H9 (cell line): ENCODE measurements around the gene TSPAN32. TPM values are rescaled to one million over a fixed set of nuclear protein-coding genes. Genes with fewer than 3 reads are reported as not detected.

Experiments used
- DNase-seq: peaks from one replicate; pipeline ENCODE4 v3.0.0-alpha.2; 2017
- H2AFZ ChIP-seq: one replicate; pipeline ENCODE4 v1.6.1; 2013; ENCODE audit warnings: mild to moderate bottlenecking, low read length, control low read depth, moderate library complexity
- H2AK5ac ChIP-seq: 2 replicates; pipeline ENCODE4 v1.6.1; 2013; ENCODE audit warnings: low read length, control low read depth, mixed read lengths; ENCODE audit not compliant: insufficient read length
- H2BK120ac ChIP-seq: one replicate; pipeline ENCODE4 v1.6.1; 2013; ENCODE audit warnings: low read depth, mild to moderate bottlenecking, low read length, control low read depth, inconsistent platforms; ENCODE audit not compliant: poor library complexity, severe bottlenecking
- H2BK12ac ChIP-seq: 2 replicates; pipeline ENCODE4 v1.6.1; 2013; ENCODE audit warnings: low read length, control low read depth, mixed read lengths, low read depth; ENCODE audit not compliant: insufficient read length
- H2BK15ac ChIP-seq: 2 replicates; pipeline ENCODE4 v1.6.1; 2013; ENCODE audit warnings: low read depth, low read length, control low read depth
- H2BK20ac ChIP-seq: one replicate; pipeline ENCODE4 v1.6.1; 2013; ENCODE audit warnings: low read depth, mild to moderate bottlenecking, low read length, control low read depth, inconsistent platforms; ENCODE audit not compliant: poor library complexity, severe bottlenecking
- H2BK5ac ChIP-seq: 2 replicates; pipeline ENCODE4 v1.6.1; 2013; ENCODE audit warnings: low read length, control low read depth, mixed read lengths; ENCODE audit not compliant: insufficient read length
- H3K14ac ChIP-seq: 2 replicates; pipeline ENCODE4 v1.6.1; 2013; ENCODE audit warnings: low read length, control low read depth; ENCODE audit not compliant: insufficient read depth
- H3K18ac ChIP-seq: 2 replicates; pipeline ENCODE4 v1.6.1; 2013; ENCODE audit warnings: low read depth, mild to moderate bottlenecking, mixed read lengths, low read length, control low read depth; ENCODE audit not compliant: insufficient read length
- H3K23ac ChIP-seq: 2 replicates; pipeline ENCODE4 v1.6.1; 2013; ENCODE audit warnings: low read length, control low read depth, mixed read lengths, low read depth; ENCODE audit not compliant: insufficient read length
- H3K23me2 ChIP-seq: 2 replicates; pipeline ENCODE4 v1.6.1; 2013; ENCODE audit warnings: low read depth, mild to moderate bottlenecking, mixed read lengths, low read length, control low read depth; ENCODE audit not compliant: insufficient read length, poor library complexity, severe bottlenecking
- H3K27ac ChIP-seq: 2 replicates; pipeline ENCODE4 v1.5.1; 2013; ENCODE audit warnings: low read length, control low read depth, mixed read lengths, low read depth; ENCODE audit not compliant: insufficient read length
- H3K27me3 ChIP-seq: 2 replicates; pipeline ENCODE4 v1.6.1; 2013; ENCODE audit warnings: low read length, control low read depth, inconsistent platforms; ENCODE audit not compliant: insufficient read depth
- H3K4ac ChIP-seq: 2 replicates; pipeline ENCODE4 v1.6.1; 2013; ENCODE audit warnings: low read depth, mild to moderate bottlenecking, control low read depth, inconsistent platforms, low read length, moderate library complexity
- H3K4me1 ChIP-seq: 2 replicates; pipeline ENCODE4 v1.6.1; 2013; ENCODE audit warnings: low read length, control low read depth, inconsistent platforms; ENCODE audit not compliant: insufficient read depth
- H3K4me2 ChIP-seq: 2 replicates; pipeline ENCODE4 v1.6.1; 2013; ENCODE audit warnings: low read length, control low read depth, mixed read lengths; ENCODE audit not compliant: insufficient read length, insufficient read depth
- H3K56ac ChIP-seq: 2 replicates; pipeline ENCODE4 v1.6.1; 2013; ENCODE audit warnings: low read depth, mild to moderate bottlenecking, mixed read lengths, low read length, control low read depth; ENCODE audit not compliant: insufficient read length
- H3K79me1 ChIP-seq: 2 replicates; pipeline ENCODE4 v1.6.1; 2013; ENCODE audit warnings: low read depth, mild to moderate bottlenecking, moderate library complexity, low read length, control low read depth, inconsistent platforms; ENCODE audit not compliant: insufficient read depth, poor library complexity, severe bottlenecking
- H3K79me2 ChIP-seq: 2 replicates; pipeline ENCODE4 v1.6.1; 2013; ENCODE audit warnings: low read length, control low read depth, inconsistent platforms; ENCODE audit not compliant: insufficient read depth
- H3K9ac ChIP-seq: 2 replicates; pipeline ENCODE4 v1.6.1; 2013; ENCODE audit warnings: low read length, control low read depth, mixed read lengths; ENCODE audit not compliant: insufficient read length; ENCODE audit errors: extremely low read depth
- H3K9me3 ChIP-seq: one replicate; pipeline ENCODE4 v1.6.1; 2013; ENCODE audit warnings: low read depth, low read length, inconsistent platforms; ENCODE audit not compliant: control insufficient read depth
- H3T11ph ChIP-seq: one replicate; pipeline ENCODE4 v1.6.1; 2013; ENCODE audit warnings: mild to moderate bottlenecking, low read length, control low read depth, inconsistent platforms
- H4K20me1 ChIP-seq: one replicate; pipeline ENCODE4 v1.6.1; 2013; ENCODE audit not compliant: control insufficient read depth, insufficient read length, insufficient read depth
- H4K5ac ChIP-seq: 2 replicates; pipeline ENCODE4 v1.6.1; 2013; ENCODE audit warnings: low read depth, mild to moderate bottlenecking, mixed read lengths, low read length, control low read depth; ENCODE audit not compliant: insufficient read length
- H4K8ac ChIP-seq: replicated peaks from 2 replicates; pipeline ENCODE4 v1.6.1; 2013; ENCODE audit warnings: low read length, control low read depth, mixed read lengths, low read depth; ENCODE audit not compliant: insufficient read length
- H4K91ac ChIP-seq: 2 replicates; pipeline ENCODE4 v1.6.1; 2013; ENCODE audit warnings: low read depth, mild to moderate bottlenecking, moderate library complexity, mixed read lengths, low read length, control low read depth; ENCODE audit not compliant: insufficient read length
- H3K27ac Mint-ChIP-seq, 3 experiments: 2 replicates in 2 of 3; 3 replicates in 1 of 3; pipeline ENCODE4 v1.8.0; 2020 to 2021; ENCODE audit warnings: mixed read lengths in 3 of 3, mild to moderate bottlenecking in 1 of 3, moderate library complexity in 1 of 3
- H3K27me3 Mint-ChIP-seq: 2 replicates; pipeline ENCODE4 v1.8.0; 2021; ENCODE audit warnings: low read depth, mild to moderate bottlenecking, moderate library complexity, mixed read lengths
- H3K36me3 Mint-ChIP-seq, 3 experiments: 2 replicates in 2 of 3; 3 replicates in 1 of 3; pipeline ENCODE4 v1.8.0; 2020 to 2021; ENCODE audit warnings: low read depth in 3 of 3, mixed read lengths in 3 of 3; ENCODE audit not compliant: insufficient read depth in 1 of 3
- H3K4me1 Mint-ChIP-seq, 2 experiments: 2 replicates each; pipeline ENCODE4 v1.8.0; 2020; ENCODE audit warnings: mixed read lengths in 2 of 2
- H3K4me3 Mint-ChIP-seq, 2 experiments: 2 replicates in 1 of 2; 3 replicates in 1 of 2; pipeline ENCODE4 v1.8.0; 2020 to 2021; ENCODE audit warnings: mild to moderate bottlenecking in 2 of 2, mixed read lengths in 2 of 2, moderate library complexity in 1 of 2
- H3K9me3 Mint-ChIP-seq, 2 experiments: 2 replicates in 1 of 2; 3 replicates in 1 of 2; pipeline ENCODE4 v1.8.0; 2020; ENCODE audit warnings: mild to moderate bottlenecking in 2 of 2, mixed read lengths in 2 of 2, moderate library complexity in 1 of 2
- CTCF ChIP-seq: fragments of 200-600 bp; sonication (generic); conservative IDR thresholded peaks from 3 replicates; pipeline ENCODE4 v1.8.0; 2021; ENCODE audit warnings: antibody characterized with exemption, mild to moderate bottlenecking
- WGBS: extraction: QIAGEN DNeasy Blood & Tissue Kit; methylation state at CpG from one replicate; pipeline ENCODE4 v1.1.7; 2013; ENCODE audit warnings: missing lambda C conversion rate, low lambda C conversion rate, mixed read lengths; ENCODE audit not compliant: insufficient read length; ENCODE audit errors: extremely low coverage; 5-methylcytosine and 5-hydroxymethylcytosine counted together
- total RNA-seq: library from RNA; stranded (reverse); gene quantifications from 2 replicates; pipeline ENCODE4 v1.2.1, GENCODE V29; 2021

The TSPAN32 gene
- total RNA-seq, 1 experiment from 2014 or later: not detected

- Histone ChIP-seq H3K23ac (no peak overlapping the region), H2BK12ac (no peak overlapping the region), H3K27ac (no peak overlapping the region), H4K8ac (no peak overlapping the region), H4K91ac (no peak overlapping the region), H3K23me2 (no peaks in the 10 kb centered on the region), H3K4me1 (no peaks in the 10 kb centered on the region), H3K79me2 (no peaks in the 10 kb centered on the region), H2AK5ac (no peak overlapping the region), H4K20me1 (no peaks in the 10 kb centered on the region), H3T11ph (no peak overlapping the region), H2BK120ac (no peak overlapping the region), H3K14ac (no peak overlapping the region), H3K18ac (no peak overlapping the region), H3K9me3 (no peaks in the 10 kb centered on the region), H3K9ac (no peak overlapping the region), H3K27me3 (no peaks in the 10 kb centered on the region; the same call in 1 of the 2 replicates), H2AFZ (no peak overlapping the region), H2BK5ac (no peak overlapping the region), H3K4me2 (no peak overlapping the region), H2BK20ac (no peak overlapping the region), H3K56ac (no peak overlapping the region), H4K5ac (no peak overlapping the region), H3K79me1 (no peaks in the 10 kb centered on the region), H3K4ac (no peak overlapping the region), H2BK15ac (no peak overlapping the region)
- no peak overlapping the region for H3K4me3 Mint-ChIP-seq
- WGBS: no CpG with 5 or more reads among the region's 4 CpGs
- H3K4me1 Mint-ChIP-seq: peaks cover 11 to 14% of the 10 kb centered on the region in 2 experiments; a peak in 3 of 4 replicates
- peaks cover 0 to 6% (median 2%) of the 10 kb centered on the region in 3 experiments; a peak in 3 of 7 replicates for H3K36me3 Mint-ChIP-seq
- TF ChIP-seq CTCF: no peak
- no peak overlapping the region for H3K27ac Mint-ChIP-seq
- peaks cover 8 to 15% of the 10 kb centered on the region in 2 experiments for H3K9me3 Mint-ChIP-seq
- no peak for DNase-seq
- H3K27me3 Mint-ChIP-seq: peaks cover 53% of the 10 kb centered on the region
These were observed 23.3 kb downstream of the TSPAN32 start for GRCh38 chr11:2325123-2325522.
